Activated naive CD4-positive, alpha-beta T cell treated with anti-CD3 and anti-CD28 coated beads, Interleukin-2, amount 50 U/mL, for 72 hours (primary cell): ENCODE measurements around the gene PABPN1. TPM values are rescaled to one million over a fixed set of nuclear protein-coding genes. Genes with fewer than 3 reads are reported as not detected.
A peak's percentile ranks its signal among the peaks of the same experiment; 100 is the strongest.
"Not testable (repeated sequence)": the region's sequence is repeated elsewhere in the genome, so short reads cannot be mapped to it uniquely, and the experiment has no call there.

Experiments
- ATAC-seq, 2 donors: fragments of 150-1000 bp; cut with Tn5 transposase; 2 replicates each; pipeline ENCODE4 v1.10.0; 2021; ENCODE audit warnings: mild to moderate bottlenecking in 2 of 2, moderate library complexity in 2 of 2
- DNase-seq, 2 donors: peaks; one replicate each; pipeline ENCODE4 v3.0.0; 2021 to 2022; ENCODE audit warnings: low spot score in 2 of 2
- H3K27ac Mint-ChIP-seq, 2 donors: one replicate each; pipeline ENCODE4 v1.8.0; 2022; ENCODE audit warnings: mild to moderate bottlenecking in 2 of 2, mixed read lengths in 2 of 2
- H3K36me3 Mint-ChIP-seq, 2 donors: one replicate each; pipeline ENCODE4 v1.8.0; 2022; ENCODE audit warnings: mixed read lengths in 2 of 2
- H3K9me3 Mint-ChIP-seq, 2 donors: one replicate each; pipeline ENCODE4 v1.8.0; 2022; ENCODE audit warnings: mixed read lengths in 2 of 2
- total RNA-seq, 2 donors: library from RNA; stranded (reverse); gene quantifications; one replicate each; pipeline ENCODE4 v1.2.3, GENCODE V29; 2022

Gene PABPN1
- total RNA-seq, result 100 to 1,000 TPM; 232 to 242 TPM

DNA sequence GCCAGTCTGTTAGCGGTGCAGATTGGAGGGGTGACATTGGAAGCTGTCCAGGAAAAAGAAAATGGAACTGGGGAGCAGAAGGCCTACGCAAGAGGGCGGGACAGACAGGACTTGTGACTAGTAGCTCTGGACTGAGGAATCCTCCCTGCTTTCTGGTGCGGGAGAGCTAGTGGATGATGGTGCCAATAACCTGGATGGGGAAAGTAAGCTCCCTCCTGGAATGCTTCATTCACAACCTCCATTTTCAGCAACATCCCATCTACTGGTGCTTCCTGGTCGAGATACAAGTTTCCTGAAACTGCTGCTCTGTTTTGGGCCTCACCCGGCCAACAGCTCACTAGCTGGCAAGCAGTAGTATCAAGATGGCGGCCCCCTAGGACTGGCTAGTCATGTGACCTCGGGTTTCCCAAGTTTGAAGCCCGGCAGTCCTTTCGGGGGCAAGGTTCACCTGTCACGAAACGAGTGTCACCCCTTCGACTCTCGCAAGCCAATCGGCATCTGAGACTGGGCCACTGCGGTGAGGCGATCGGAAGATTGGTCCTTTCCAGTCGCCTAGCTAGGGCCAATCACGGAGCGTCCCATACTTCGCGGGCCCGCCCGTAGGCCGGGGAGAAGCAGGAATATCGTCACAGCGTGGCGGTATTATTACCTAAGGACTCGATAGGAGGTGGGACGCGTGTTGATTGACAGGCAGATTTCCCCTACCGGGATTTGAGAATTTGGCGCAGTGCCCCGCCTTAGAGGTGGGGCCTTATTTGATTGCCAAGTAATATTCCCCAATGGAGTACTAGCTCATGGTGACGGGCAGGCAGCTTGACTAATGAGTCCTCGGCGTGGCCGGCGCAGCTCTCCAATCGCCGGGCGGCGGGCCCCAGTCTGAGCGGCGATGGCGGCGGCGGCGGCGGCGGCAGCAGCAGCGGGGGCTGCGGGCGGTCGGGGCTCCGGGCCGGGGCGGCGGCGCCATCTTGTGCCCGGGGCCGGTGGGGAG lies at the start of gene PABPN1:
PABPN1 (plus strand) TSS at position 874 of the 988 bp plus-strand sequence; CDS start at position 887, 13 bp downstream.
- H3K27ac Mint-ChIP-seq, result peak within 1 kb of the TSS; percentile 99
- DNase-seq (peak; percentile 94 to 99), ATAC-seq (peak; percentile 90 to 93)
- peaks cover 30 to 33% of the 10 kb centered on the region in 2 donors for H3K36me3 Mint-ChIP-seq
- H3K9me3 Mint-ChIP-seq, result peaks cover 0 to 7% of the 10 kb centered on the region in 2 donors

GRCh38 chr14:23275412-23275811 lies 45.8 kb upstream of the PABPN1 start:
- no peak for ATAC-seq
- Mint-ChIP-seq H3K27ac (peak overlapping the region; percentile 23 to 40), H3K9me3 (no peaks in the 10 kb centered on the region), H3K36me3 (peaks cover 0 to 5% of the 10 kb centered on the region in 2 donors)
- DNase-seq, result no peak

DNA sequence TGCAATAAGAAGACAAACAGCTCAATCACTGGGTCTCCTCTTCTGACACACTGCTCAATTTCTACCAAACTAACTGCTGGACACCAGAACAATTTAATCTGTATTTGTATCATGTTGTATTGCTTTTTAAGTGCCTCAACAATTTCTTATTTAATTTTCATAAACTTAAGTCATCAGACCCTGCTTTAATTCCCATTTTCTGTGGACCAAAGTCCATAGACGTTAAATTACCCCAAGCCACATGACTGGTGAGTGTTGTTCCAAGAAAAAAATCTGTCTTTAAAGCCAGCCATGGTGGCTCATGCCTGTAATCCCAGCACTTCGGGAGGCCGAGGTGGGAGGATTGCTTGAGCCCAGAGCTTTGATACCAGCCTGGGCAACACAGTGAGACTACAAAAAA lies 44.1 kb upstream of the PABPN1 start:
- H3K27ac Mint-ChIP-seq, result no peak overlapping the region
- no peaks in the 10 kb centered on the region for H3K9me3 Mint-ChIP-seq
- DNase-seq (no peak), ATAC-seq (no peak)
- H3K36me3 Mint-ChIP-seq, result peaks cover 0 to 5% of the 10 kb centered on the region in 2 donors

- H3K36me3 Mint-ChIP-seq, DNase-seq, H3K9me3 Mint-ChIP-seq, ATAC-seq, H3K27ac Mint-ChIP-seq: not testable (repeated sequence)
Observed at GRCh38 chr14:23277928-23278327, 43.3 kb upstream of the PABPN1 start.

DNA sequence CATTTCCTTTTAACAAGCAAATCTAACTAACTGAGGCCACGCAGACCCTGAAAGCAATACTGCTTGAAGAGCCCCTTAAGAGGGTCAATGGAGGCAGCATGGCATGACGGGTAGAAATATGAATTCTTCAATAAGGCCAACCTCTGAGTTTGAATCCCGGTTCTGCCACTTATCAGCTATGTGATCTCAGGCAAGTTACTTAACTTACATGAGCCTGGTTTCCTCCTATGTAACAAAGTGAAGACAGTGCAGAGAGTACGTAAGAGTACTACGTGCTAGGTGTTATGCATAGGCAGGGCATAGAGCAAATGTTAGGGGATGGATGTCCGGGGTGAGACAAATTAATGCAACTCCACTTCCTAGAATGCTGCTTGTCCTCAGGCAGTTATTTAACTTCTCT lies 40.0 kb upstream of the PABPN1 start:
- Mint-ChIP-seq H3K9me3 (no peaks in the 10 kb centered on the region), H3K27ac (no peak overlapping the region), H3K36me3 (peaks cover 0 to 7% of the 10 kb centered on the region in 2 donors)
- no peak for DNase-seq
- ATAC-seq, result no peak

- ATAC-seq, result no peak
Observed at GRCh38 chr14:23284654-23285529, 36.4 kb upstream of the PABPN1 start.

GRCh38 chr14:23285530-23286019 lies 35.7 kb upstream of the PABPN1 start:
- no peaks in the 10 kb centered on the region for H3K9me3 Mint-ChIP-seq

More at GRCh38 chr14:23284654-23285529, 36.4 kb upstream of the PABPN1 start:
- Mint-ChIP-seq H3K9me3 (no peaks in the 10 kb centered on the region), H3K36me3 (peaks cover 0 to 7% of the 10 kb centered on the region in 2 donors), H3K27ac (peak overlapping the region; percentile 89)
- DNase-seq, result no peak

GRCh38 chr14:23286020-23286901 lies 35.0 kb upstream of the PABPN1 start, which contains the start of gene HOMEZ:
HOMEZ (minus strand) TSS chr14:23286132; CDS start chr14:23285952, 180 bp downstream.
- H3K36me3 Mint-ChIP-seq, result peaks cover 0 to 7% of the 10 kb centered on the region in 2 donors
- peak; percentile 98 for ATAC-seq
- peak; percentile 96 to 97 for DNase-seq

More at GRCh38 chr14:23285530-23286019, 35.7 kb upstream of the PABPN1 start:
- ATAC-seq, result peak; percentile 30 to 39
- Mint-ChIP-seq H3K27ac (peak overlapping the region; percentile 89), H3K36me3 (peaks cover 0 to 7% of the 10 kb centered on the region in 2 donors)
- no peak for DNase-seq

GRCh38 chr14:23286902-23287479 lies 34.3 kb upstream of the PABPN1 start:
- Mint-ChIP-seq H3K9me3 (no peaks in the 10 kb centered on the region), H3K27ac (peak overlapping the region; percentile 89 to 96), H3K36me3 (peaks cover 0 to 7% of the 10 kb centered on the region in 2 donors)
- DNase-seq (no peak), ATAC-seq (no peak)

More at GRCh38 chr14:23286020-23286901, 35.0 kb upstream of the PABPN1 start, which contains the start of gene HOMEZ:
- H3K27ac Mint-ChIP-seq, result peak within 1 kb of the TSS; percentile 89 to 96
- no peaks in the 10 kb centered on the region for H3K9me3 Mint-ChIP-seq

GRCh38 chr14:23294734-23295561 lies 26.3 kb upstream of the PABPN1 start:
- DNase-seq, result peak in 1 of 2 donors; percentile 60
- H3K36me3 Mint-ChIP-seq, result peaks cover 0 to 13% of the 10 kb centered on the region in 2 donors
- peak; percentile 85 for ATAC-seq
- peak overlapping the region in 1 of 2 donors; percentile 27 for H3K27ac Mint-ChIP-seq
- H3K9me3 Mint-ChIP-seq, result no peaks in the 10 kb centered on the region

DNA sequence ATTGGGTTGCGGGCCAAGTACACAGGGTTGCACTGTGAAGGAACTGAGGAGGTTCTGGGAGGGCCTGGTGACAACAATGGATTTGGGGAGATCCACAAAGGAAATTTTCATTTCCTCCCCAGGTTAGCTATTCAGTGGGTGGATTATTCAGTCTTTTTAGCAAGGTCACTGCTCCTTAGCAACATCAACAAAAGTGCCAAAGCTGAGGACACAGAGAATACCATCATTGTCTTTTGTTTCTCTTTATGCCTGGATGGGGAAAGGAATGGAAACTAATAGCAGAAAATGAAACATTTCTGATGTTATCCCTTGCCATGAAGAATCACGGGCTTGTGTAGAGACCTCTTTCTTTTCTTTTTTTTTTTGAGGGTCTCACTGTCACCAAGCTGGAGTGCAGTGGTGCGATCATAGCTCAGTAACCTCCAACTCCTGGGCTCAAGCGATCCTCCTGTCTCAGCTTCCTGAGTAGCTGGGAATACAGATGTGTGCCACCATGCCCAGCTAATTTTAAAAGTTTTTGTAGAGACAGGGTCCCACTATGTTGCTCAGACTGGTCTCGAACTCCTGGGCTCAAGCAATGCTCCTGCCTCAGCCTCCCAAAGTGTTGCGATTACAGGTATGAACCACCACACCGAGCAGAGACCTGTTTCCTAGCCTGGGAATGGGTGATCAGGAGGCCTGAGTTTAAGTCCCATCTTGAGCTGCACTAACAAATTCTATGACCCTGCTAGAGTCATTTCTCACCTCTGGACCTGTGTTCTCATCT lies 25.1 kb upstream of the PABPN1 start:
- DNase-seq (no peak), ATAC-seq (no peak)
- Mint-ChIP-seq H3K36me3 (peaks cover 0 to 16% of the 10 kb centered on the region in 2 donors), H3K27ac (no peak overlapping the region), H3K9me3 (no peaks in the 10 kb centered on the region)

DNA sequence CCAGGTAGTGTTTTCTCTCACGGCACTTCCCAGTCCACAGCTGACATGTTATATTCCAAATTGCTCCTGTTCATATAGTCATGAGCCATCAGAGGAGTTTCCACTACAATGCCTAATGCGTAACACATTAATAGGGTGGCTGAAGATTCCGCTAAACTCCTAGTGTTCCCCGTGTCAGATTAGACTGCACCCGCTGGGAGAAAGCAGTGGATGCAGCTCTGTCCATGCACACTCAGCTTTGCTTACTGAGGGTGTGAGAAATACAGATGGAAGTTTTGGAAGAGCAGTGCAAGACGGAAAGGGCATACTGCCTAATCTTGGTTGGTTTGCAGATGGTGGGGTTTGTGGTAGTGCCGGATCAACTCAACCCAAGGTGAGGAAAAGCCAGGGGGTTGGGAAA lies 24.2 kb upstream of the PABPN1 start:
- DNase-seq, result no peak
- ATAC-seq, result no peak
- Mint-ChIP-seq H3K9me3 (no peaks in the 10 kb centered on the region), H3K27ac (no peak overlapping the region), H3K36me3 (peaks cover 0 to 16% of the 10 kb centered on the region in 2 donors)

GRCh38 chr14:23297611-23298277 lies 23.5 kb upstream of the PABPN1 start:
- DNase-seq, result no peak
- H3K9me3 Mint-ChIP-seq, result no peaks in the 10 kb centered on the region
- ATAC-seq, result no peak
- peak overlapping the region in 1 of 2 donors; percentile 41 for H3K27ac Mint-ChIP-seq
- H3K36me3 Mint-ChIP-seq, result peaks cover 5 to 20% of the 10 kb centered on the region in 2 donors
